Erythroblast (primary cell): Measurements from ENCODE around the gene KIAA0825.

ENCODE experiments used
- GATA1 ChIP-seq: IDR thresholded peaks from 2 replicates; pipeline ENCODE4 v1.6.1; 2011; ENCODE audit warnings: low read depth, mild to moderate bottlenecking, control low read depth, low read length, moderate library complexity
- POLR2A ChIP-seq: IDR thresholded peaks from 2 replicates; pipeline ENCODE4 v1.6.1; 2011; ENCODE audit warnings: mild to moderate bottlenecking, low read length

GRCh38 chr5:94285984-94286383 lies 332.4 kb downstream of the KIAA0825 start:
- TF ChIP-seq POLR2A, result no peak
- TF ChIP-seq GATA1, result no peak
